GM19023 (cell line): ENCODE measurements around the gene SPHK2.

ENCODE experiments used
- ATAC-seq: cut with Tn5 transposase; IDR thresholded peaks from one replicate; pipeline ENCODE4 v1.9.1; 2021; ENCODE audit warnings: mild to moderate bottlenecking, moderate library complexity; ENCODE audit not compliant: unreplicated experiment

The SPHK2 gene

DNA sequence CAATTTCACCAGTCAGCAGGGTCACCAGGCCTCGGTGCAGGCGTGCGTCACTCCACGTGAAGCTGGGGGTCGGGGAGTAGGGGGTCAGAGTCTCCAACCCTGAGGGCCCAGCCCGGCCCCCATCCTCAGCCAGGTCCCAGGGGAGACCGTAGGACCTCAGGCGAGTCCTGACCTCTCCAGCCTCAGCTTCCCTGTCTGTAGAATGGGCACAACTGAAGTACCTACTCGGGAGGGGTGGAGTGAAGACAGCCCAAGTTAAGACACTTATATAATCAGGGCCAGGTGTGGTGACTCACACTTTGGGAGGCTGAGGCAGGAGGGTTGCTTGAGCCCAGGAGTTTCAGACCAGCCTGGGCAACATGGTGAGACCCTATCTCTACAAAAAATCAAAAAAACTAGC lies 15.5 kb upstream of the SPHK2 start:
- ATAC-seq = no peak

DNA sequence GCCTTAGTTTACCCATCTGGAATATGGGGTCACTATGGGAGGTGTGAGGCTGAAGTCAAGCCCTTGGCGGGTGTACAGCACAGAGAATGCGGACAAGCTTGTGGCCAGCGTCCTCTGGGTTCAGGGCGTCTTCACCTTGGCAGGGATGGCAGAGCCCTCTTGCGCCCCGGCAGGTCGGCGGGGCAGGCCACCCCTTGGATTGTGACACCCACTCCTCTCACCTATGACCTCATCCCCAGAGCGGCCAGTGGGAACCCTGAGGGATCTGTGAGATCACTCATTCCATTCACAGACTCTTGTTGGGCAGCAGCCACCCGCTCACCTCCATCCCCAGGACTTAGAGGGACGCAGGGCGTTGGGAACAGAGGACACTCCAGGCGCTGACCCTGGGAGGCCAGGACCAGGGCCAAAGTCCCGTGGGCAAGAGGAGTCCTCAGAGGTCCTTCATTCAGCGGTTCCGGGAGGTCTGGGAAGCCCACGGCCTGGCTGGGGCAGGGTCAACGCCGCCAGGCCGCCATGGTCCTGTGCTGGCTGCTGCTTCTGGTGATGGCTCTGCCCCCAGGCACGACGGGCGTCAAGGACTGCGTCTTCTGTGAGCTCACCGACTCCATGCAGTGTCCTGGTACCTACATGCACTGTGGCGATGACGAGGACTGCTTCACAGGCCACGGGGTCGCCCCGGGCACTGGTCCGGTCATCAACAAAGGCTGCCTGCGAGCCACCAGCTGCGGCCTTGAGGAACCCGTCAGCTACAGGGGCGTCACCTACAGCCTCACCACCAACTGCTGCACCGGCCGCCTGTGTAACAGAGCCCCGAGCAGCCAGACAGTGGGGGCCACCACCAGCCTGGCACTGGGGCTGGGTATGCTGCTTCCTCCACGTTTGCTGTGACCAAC lies 12.6 kb upstream of the SPHK2 start, which contains the start of gene SPACA4:
SPACA4 (plus strand) TSS at position 280 of the 896 bp plus-strand sequence; CDS start at position 517, 237 bp downstream.
- ATAC-seq = no peak

DNA sequence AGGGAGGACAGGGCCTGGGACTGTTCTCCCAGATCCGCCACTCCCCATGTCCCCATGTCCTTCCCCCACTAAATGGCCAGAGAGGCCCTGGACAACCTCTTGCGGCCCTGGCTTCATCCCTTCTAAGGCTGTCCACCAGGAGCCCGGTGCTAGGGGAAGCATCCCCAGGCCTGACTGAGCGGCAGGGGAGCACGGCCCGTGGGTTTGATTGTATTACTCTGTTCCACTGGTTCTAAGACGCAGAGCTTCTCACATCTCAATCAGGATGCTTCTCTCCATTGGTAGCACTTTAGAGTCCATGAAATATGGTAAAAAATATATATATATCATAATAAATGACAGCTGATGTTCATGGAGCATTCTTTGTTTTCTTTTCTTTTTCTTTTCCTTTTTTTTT lies 11.9 kb upstream of the SPHK2 start:
- ATAC-seq = no peak

DNA sequence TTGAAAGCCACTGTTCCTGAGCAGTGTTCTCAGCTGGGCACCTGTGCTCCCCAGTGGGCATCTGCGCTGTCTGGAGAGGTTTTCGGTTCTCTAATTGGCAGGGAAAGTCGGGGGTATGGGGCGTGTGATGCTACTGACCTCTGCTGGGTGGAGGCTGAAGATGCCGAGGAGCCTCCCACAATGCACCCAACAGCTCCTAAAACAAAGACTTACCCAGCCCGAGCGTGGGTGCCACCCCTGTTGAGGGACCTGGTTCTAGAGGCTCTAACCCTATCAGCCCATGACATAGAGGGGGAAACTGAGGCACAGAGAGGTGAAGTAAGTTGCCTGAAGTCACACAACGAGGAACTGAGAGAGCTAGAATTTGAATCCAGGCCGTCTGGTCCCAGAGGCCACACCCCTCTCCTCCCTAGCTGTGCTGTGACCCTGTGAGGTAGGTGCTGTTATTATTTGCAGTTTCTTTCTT lies 10.5 kb upstream of the SPHK2 start:
- ATAC-seq = no peak

DNA sequence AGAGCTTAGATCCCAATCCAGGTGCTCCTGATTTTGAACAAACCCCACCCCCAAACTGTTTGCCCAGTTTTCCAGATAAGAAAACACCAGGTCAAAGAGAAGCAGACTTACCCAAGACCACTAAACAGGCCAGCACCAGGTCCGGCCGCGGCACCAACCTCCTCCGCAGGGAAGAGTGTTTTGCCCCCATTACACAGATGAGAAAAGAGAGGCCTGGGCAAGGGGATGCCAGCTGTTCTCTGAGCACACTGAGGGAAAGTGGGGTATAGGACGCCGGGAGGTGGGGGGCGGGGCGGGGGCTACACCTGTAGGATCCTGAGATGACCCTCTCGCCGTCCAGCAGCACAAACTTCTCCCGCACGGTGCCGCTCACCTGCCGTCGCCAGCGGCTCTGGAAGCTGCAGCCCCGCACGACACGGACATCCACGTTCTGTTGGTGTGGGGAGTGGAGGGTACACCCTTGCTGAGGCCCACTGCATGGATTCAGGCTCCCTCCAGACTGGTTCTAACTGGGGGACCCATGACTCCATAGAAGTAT lies 9.7 kb upstream of the SPHK2 start:
- no peak for ATAC-seq

DNA sequence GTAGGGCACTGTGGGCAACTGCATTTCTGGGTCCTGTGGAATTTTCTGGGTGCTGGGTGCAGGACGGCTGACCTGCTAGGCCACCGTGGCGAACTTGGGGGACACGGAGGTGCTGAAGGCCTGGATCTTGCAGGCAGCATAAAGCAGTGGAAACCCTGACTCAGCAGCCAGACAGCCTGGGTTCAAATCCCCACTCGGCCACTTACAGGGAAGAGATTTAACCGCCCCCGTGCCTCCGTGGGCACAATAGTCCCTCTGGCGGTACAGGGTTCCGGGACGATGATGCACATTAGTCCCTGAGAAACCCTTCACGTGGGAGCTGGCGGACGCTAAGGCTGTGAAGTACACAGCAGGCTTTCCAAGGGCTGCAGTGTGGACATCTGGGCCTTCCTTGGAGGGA lies 7.4 kb upstream of the SPHK2 start:
- ATAC-seq = no peak

DNA sequence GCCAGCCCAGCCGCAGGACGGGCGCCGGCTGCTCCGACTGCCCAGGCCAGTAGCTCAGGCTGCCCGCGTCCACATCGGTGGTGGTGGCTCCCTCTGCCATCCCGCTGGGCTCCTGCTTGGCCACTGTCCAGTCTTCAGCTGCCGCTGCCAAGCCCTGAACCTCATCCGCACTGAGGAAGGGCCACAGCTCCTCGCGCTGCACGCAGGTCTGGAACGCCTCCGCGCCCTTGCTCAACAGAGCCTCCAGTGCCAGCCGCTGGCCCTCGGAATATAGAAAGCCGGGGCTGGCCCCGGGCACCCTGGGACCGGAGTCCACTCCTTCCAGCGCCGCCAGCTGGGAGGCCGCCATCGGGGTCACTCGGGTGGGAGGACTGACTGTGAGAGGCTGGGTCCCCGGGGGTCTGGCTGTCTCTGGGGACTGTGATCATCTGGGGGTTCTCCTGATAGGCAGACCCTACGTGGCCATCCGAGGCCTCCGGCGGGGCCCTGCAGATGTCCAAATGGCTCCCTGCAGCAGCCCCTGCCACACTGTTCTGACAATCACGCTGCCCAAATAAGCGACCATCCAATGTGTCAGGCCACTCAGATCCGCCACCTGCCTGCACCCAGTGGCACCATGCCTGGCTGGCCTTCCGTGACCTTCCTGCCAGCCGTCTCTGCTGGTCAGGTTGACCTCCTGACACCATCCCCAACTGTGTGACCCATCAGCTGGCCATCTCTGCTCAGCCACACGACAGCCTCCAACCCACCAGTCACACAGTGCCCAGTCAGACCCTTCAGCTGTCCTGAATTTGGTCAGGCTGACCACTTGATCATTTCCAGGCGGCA lies 6.1 kb upstream of the SPHK2 start:
- ATAC-seq = no peak

DNA sequence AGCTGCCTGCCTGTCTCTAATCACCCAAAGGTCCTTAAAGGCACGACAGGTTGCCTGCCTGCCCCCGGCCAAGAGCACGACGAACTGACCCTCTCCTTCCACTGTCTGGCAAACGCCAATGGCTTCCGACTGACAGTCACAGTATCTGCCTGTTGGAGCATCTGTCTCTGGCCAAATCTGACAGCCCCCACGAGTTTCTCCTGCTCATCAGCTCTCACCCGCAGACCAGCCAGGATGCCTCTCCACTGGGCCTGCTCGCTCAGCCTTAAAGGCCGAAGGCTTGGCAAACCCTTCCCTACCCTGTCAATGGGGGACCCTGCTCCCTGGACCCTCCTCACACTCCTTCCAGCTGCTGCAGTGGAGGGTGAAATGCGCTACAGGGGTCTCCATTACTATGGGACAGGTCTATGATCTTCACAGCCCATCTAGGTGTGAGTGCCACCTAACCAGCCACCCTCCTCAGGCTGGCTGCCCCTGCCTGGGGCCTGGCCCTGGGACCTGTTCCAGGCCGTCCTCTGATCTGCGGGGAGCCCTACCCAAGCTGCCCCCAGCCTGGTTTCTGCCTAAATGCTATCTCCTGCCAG lies 5.4 kb upstream of the SPHK2 start:
- ATAC-seq = no peak

DNA sequence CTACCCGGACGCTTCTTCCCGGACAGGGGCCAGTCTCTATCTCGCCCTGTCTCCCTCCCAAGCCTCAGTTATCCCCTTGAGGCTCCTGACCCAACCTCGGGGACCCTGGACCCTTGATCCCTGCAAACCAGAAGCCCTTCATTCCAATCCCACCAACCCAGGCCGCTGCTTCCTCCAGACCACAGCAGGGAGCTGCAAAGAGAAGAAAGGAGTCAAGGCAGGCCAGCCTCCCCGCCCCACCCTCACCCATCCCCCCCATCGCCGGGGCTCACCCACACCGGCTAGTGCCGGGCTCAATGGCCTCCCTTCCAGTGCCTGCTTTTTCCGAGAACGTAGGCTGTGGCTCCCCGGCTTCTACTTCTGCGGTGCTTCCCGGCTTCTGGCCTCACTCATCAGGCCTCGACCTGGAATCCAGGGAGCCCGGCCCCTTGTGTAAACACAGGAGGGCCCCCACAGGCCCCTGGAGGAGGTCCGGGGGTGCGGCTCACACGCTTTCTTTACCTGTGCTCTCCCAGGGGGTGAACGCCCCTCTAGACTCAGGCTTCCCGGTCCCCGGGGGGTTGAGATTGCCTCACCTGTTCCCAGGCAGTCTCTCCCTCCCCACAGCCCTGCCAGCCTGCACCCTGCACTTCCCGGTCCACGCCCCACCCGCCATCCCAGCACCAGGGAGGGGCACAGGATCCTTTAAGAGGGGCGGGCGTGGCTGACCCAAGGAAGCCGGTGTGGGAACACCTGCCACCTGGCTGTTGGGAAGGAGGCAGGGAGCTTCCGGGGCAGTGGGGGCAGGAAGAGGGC lies 4.7 kb upstream of the SPHK2 start, which contains the start of gene FAM83E:
FAM83E (minus strand) TSS at position 641 of the 795 bp plus-strand sequence. CDS start 1,704 bp downstream, outside the sequence.
- ATAC-seq = no peak

DNA sequence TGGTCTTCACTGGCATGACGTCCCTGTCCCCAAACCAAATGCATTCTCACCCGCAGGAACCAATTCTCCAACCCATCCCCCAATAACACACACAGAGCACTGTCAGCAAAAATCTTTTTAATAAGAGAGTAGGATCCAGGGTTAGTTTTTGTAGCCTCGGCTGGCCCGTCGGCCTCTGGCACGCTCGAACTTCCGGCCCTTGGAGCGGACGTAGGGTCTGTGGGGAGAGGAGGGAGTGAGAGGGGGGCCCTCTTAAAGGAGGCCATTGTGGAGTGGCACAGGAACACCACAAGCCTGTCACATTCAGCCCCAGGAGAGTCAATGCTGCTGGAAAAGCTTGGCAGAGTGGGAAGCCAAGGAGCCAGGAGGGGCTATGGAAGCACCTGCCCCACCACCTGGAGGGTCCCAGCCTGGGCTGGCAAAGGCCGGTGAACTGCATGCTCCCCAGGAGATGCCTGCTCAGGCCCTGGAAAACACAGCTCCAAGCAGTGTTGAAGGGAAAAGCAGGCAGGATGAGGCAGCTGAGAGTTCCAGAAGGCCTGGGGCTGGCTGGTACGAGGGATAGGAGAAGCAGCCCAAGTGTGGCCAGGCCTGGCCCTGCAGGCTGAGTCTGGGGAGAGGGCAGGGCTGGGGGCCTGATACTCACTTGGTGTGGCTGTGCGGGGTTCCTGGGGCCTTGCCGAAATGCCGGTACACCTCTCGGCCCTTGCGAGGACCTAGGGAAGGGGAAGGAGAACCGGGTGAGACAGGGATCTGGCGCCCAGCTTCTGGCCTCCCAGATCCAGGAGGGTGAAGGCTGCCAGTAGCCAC lies 3.9 kb upstream of the SPHK2 start:
- no peak for ATAC-seq

DNA sequence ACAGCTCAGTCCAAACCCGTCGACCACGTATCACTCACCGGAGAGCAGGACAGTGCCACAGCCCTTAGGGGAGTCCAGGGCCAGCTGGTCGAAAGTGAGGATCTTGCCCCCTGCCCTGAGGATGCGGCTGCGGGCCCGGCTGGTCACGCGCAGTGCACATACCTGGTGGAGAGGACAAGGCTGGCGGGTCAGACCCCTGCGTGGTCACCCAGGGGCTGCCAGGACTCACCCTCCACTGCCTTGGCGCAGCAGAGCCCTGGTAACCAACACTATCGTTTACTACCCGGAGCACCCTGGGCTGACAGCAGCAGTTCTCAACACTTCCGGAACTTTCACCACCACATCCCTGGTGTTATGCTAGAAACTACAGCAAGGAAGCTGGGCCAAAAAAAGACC lies 3.3 kb upstream of the SPHK2 start:
- ATAC-seq = no peak

DNA sequence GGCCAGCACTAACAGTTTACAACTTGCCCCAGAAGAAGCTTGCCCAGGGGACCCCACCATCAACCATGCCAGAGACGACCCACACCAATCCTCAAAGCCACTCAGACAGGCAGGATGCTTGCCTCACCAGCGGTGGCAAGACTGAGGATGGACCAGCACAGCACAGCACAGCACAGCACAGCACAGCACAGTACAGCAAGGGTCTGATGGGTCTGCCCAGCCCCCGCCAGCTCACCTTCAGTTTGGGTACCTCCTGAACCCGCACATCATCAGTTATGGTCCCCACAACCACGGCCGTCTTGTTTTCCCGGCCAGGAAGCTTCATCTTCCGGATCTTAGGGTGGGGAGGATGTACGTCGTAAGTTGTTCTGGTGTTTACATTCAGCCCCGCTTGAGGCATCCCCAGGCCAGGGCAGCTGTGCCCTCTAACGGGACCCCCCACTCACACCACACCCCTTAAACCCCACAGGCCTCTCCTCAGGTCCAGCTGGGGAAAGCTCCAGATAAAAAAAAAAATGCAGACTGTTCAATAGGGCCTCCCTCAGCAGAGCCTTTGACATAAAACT lies 2.7 kb upstream of the SPHK2 start:
- no peak for ATAC-seq

DNA sequence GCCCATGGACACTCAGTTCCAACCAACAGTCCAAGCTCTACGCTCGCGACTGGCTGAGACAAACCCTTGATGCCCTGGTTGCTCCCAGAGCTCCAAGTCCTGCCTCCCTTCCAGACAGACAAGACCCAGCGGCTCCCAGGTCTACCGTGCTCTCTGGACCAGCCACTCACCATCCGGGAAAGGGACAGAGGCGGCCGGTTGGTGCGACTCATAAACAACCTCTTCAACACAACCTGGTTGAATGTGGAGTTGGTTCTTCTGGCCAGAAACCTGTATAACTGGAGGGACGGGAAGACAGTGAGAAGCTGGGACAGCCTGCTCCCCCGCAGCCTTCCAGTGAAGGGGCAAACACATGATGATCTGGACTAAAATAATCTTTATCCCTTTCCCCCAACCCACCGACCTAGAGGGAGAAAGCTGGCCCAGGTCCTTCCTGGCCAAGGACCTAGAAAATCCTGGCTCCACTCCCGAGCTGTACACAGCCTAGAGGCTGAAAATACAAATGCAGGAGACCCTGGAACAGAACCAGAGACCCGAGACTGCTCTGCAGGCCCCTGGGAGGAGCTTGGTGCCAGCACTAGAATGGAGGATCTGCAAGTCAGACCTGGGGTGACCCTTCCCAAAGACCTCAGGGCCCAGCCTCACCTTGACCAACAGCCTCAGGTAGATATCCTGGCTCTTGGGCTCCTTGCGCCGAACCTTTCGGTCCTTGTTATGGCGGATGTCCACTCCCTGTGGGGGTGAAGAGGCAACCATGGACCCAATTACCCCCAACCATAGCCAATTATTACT lies 2.0 kb upstream of the SPHK2 start:
- ATAC-seq = no peak

DNA sequence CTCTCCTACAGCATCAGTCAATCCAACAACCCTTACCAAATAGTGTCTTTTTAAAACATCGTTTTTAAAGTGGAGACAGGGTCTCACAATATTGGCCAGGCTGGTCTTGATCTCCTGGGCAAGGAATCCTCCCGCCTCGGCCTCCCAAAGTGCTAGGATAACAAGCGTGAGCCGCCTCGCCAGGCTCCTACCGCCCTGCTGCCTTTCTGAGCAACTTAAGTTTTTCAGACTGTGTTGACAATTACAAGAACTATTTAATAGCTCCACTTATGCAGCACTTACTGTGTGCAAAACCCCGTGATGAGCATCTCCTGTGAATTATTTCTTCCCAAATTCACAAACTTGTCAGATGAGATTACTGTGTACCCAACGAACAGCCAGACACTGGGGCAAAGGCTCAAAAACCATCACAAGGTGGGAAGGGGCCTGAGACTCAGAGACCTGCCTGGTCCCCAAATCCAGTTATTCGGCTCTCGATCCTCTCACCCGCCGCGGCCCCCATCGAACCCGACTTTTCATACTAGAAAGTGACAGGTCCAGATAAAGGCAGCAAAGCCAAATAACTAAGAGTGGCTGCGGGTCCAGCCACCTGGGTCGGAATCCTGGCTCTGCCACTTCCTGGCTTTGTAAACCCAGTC lies 909 bp upstream of the SPHK2 start:
- ATAC-seq = no peak

DNA sequence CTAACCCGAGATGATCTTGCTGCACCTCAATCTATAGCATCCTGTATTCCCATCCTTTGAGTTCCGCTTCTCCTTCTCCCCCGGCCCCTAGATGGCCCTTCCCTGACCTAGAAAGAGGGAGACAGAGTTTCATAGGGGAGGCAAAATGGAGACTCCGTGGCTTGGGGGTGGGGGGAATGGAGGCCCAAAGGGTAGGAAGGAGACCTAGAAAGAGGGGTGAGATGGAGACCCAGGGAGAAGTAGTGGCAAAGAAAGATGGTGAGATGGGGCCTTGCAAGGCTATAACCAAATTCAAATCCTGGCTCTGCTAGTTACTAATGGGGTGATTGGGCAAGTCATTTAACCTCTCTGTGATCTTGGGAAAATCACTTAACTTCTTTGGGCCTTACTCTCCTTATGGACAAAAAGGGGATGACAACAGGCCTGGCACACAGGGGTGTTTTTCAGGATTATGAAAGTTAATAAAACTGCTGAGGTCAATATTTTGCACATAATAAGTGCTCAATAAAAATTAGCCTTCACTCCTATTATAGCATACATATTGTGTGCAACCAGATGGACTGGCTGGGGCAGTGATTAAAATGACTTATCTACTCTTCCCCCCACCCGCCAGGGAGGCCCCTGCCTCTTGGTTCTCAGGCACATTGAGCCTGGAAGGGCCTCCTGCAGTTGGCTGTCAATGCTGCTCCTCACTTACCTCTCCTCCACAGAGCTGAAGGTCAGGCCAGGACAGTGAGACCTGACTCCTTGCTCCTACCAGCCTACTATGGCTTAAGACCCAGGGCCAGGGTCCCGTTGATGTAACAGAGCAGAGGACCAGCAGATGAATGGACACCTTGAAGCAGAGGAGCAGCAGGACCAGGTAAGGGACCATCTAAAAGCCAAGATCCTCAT lies 633 bp downstream of the SPHK2 start:
- no peak for ATAC-seq

DNA sequence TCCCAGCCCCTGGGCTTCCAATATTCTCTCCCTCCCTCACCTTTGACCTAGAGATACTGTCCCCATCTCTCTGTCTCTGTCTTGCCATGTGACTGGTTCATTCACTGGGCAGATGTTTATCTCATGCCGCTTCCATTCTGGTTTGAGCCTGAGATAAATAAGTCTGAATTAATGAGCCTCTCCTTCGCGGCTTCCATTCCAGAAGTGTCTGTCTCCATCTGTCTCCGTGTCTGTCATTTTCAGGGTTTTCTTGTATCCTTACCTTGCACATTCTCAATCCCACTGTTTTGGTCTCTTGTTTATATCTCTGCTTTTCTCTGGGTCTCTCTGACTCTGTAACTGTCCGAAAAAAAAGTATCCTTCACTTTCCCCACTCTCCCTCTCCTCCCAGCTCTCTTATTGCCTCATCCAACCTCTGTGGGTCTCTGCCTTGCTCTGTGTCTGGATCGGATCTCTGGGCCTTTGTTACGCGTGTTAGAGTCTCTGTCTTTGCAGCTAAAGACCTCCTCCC lies 4.3 kb downstream of the SPHK2 start:
- ATAC-seq = no peak
